Fibroblast of skin of right quadriceps (primary cell): ENCODE measurements around the gene MKI67.

Source experiments
- DNase-seq: peaks from one replicate; pipeline ENCODE4 v3.0.0-alpha.2; 2013

Gene MKI67

DNA sequence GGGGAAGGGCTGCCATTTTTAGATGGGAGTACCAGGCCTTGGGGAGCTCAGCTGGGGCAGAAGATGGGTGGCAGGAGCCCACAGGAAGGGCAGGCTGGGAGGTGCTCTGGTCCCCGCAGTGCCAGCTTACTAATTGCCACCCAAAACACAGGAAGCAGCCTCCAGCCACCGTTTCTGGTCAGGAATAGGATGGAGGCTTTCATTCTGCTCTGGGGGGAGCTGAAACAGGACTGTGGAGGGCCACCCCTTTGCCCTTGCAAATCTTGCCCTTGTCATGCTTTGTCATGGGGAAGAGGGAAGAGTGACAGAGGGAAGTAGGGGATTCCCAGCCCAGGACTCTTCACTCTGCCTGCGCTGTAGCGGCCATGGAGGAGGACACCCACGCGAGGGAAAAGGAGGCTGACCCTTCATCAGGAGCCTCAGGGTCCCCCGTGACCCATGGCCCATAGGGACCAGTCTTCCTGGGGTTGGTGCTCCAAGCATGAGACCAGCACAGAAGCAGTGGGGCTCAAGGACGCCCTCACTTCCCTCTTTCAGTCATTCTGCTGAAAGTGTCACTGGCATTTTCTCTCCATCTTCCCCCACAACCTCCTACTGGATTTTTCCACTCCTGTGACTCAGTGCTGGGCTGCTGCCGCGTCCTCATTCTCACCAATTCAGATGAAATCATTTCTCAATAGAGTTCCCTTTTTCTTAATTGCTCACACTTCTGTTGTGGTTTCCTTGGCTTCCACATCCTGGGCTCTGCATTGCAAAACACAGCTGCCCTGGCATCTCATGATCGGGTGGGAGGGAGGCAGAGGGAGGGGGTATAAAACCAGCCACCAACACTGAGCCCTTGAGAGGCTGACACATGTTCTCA lies 61.9 kb downstream of the MKI67 start:
- peak; percentile 82 for DNase-seq

DNA sequence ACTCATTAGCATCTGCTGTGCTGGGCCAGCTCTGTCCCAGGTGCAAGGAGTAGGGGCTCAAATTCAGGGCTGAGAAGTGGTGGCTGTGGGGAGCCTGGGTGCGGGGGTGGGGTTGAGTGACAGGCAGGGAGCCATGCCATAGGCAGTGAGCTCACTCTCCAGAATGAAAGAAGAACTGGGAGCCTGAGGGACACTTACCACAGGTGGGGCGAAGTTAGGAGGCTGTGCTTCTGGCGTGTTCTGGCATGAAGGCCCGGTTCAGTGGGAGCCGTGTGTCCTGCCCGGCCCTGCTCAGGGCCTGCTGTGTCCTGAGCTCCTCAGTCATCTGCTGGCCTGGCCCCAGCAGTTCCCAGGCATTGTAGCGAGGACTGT lies 62.5 kb downstream of the MKI67 start:
- DNase-seq, result no peak

DNA sequence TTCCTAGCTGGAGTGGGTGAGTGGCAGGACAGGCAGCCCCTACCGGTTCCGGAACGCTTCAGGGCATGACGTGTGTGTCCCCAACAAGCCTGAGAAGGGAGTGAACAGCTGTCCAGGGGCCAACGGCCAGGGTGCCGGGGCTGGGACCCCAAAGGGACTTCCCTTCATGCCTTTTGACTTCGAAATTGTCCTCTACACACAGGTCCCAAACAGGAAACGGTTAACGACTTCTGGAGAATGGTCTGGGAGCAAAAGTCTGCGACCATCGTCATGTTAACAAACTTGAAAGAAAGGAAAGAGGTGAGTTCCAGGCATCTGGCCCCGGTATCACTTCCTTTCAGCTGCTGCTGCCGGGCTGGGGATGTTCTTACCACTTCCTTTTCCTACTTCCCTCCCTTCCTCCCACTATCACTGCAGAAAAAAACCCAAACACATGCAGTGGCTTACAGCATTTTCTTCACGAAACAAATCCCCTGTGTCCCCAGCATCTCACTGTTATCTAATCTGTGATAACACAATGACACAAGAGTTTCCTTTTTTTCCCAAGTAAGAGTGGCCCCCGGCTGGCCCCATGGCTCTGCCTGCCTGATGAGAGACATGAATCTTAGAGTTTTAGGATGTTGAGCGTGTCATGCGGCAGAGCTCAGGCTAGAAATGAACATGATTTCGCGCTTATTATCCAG lies 63.2 kb downstream of the MKI67 start:
- DNase-seq, result no peak

DNA sequence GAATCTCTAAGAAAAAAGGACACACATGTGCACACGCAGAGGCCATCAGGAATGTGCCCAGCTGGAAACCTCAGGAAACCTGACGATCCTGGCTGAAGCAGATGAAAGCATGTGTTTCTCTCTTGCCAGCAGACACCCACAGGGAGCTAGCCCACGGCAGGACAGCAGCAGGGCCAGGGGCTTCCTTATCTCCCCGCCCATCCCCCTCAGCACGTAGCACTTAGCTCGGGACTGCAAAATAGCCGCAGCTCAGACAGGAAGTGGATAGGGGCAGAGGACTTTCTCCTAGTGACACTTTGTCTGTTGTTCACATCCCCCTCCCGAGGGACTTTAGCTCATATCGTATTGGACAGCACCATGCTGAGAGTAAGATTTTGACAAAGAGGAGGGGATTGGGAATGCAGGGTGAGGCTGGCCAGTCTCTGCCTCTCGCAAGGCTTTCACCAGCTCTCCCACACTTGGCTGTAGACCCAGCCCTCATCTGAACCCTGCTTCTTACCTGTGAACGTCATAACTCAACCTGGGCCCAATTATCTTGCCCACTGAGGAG lies 63.8 kb downstream of the MKI67 start:
- DNase-seq, result no peak

DNA sequence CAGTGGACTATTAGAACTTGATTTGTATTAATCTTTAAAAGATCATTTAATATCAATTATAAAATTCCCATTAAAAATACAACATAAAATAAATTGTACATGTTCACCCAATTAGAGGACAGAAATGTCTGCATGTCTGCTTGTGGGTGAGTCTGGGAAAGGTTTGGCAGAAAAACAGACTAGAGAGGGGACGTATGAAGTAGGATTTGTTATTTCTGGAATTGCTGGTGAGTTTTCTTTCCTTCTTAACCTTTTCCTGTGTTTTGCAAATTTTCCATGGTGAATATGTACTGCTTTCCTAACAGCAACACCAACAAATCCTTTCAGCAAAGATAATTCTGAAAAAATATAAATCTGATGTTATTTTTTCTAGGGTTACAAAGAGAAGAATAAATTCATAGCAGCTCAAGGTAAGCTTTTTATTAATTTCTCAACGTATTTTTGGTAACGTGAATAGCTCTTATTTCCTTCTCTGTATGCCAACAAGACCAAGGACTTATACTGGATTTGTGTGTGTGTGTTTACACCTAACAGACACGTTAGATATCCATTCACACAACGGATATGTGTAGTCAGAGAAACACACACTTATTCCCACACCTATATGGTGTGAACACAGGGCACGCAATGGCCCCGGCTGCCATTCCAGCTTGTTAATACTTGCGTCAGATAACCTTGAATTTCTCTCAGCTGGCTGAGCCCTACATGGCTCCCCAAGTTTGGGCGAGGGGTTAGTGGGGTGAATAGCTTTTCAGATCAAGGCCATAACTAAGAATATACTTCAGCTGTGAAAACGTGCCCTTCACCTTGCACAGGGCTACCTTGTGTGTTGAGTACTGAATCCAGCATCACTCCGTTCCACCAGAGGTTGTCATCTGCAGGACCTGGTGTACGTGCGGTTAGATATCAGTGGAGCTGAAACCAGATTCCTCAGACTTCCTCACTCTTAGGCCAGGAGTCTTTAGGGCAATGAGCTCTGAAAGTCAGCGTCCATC lies 64.6 kb downstream of the MKI67 start:
- no peak for DNase-seq

DNA sequence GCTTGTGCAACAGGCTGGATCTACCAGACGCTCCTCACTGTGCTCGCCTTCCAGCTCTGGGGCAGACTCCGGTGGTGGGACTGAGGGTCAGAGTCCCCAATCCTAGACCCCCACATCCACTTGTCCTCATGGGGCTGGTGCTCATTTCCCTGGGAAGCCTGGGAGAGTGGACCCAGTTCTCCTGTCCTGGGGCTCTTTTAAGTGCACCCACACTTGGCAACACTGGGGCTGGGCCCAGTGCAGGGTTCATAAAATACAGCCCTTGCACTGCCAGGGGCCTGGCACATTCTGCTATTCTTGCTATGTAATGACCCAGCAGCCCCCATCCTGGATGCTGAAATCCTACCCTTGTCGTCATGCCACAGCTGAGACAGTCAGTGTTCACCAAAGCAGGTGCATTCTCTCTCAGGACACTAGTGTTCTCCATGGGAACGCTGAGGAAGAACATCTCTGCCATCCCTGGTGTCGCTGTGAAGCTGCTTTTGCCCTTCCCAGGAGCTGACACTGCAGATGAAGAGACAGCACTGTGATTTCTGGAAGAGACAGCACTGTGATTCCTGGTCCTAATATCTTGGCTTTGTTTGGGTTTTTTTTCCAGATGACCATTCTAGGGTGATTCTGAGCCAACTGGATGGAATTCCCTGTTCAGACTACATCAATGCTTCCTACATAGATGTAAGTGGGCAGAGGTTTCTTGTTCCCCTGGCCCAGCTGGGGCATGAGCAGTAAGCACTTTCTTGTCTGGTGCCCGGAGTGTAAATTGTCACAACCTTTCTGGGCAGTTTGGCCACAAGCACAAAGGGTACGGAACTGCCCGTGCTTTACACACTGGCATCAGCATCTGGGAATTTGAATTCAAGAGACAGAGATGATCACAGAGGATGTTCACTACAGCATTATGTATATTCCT lies 65.6 kb downstream of the MKI67 start:
- no peak for DNase-seq

DNA sequence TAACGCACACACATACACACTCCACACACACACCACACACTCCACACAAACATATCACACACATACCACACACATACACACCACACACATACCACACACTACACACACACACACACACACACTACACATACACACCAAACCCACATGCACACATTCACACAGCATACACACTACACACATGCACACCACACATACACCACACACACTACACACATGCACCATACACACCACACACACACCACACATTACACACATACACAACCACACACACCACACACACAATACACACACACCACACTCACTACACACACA lies 66.3 kb downstream of the MKI67 start:
- no peak for DNase-seq

DNA sequence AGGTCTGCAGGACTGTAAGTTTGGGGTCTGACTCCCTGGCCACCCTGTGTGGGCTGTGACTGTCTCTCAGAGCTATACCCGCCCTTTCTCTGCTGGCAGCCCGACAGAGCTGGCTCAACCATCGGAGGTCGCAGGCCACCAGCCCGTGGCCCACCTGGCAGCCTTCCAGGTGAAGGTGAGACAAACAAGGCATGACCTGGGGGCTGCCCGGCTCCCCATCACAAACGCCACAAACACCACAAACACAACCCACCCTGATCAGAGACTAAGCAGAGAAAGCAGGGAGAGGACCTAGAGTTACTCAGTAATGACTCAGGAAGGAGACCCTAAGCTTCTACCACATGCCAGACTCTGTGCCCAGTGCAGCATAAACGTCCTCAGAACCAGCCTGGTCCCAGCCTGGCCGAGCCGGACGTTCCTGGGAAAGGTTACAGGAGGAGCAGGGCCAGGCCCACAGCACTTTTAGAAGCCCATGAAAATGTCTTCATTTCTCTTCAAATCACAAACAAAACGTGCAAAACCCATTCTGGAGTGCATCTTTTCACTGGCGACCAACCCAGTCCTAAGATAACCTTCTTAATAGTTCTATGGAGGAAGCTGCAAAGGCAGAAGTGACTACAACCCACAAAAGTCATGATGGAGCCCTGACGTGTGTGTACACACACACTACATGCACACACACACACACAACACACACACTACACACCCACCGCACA lies 66.8 kb downstream of the MKI67 start:
- DNase-seq, result no peak

DNA sequence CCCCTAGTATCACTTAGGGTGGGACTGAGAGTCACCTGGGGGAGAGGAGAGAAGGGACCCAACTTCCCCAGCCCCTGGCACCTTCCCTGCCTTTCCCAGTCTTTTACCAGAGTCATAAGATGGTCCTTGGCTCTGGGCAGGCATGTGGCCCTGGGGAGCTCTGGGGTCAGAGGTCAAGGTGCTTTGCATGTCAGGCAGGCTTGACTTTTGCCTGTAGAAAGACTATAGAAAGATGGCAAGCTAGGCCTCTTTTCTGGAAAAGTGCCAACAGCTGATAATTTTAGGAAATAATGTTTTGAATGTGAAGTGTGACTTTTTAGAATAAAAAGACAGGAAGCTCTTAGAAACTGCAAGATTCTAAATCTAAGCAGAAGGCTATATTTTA lies 67.5 kb downstream of the MKI67 start:
- DNase-seq, result no peak

DNA sequence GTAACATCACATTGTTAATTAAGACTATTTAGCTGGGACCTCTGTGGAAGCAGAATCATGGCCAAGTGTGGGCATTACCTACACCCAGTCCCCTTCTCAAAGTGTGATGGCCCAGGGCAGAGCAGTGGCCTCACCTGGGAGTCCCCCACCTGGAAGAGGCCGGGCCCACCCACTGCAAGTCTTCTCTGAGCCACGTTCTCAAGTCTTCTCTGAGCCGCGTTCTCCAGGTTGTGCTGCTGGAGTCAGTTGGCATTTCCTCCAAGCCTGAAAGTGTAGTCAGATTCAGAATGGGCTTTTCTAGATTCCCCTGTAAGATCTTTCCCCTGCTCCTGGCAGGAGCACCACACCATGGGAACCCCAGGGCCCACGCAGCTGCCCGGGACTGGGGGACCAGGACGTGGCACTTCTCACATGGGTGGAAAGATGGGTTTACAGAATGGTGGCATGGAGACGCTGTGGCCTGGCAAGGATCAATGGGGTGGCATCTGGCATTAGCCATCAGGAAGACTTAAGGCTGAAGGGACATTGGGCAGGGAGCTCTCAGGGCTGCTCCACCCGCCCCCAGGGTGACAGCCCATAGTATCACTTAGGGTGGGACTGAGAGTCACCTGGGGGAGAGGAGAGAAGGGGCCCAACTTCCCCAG lies 68.0 kb downstream of the MKI67 start:
- DNase-seq, result no peak

DNA sequence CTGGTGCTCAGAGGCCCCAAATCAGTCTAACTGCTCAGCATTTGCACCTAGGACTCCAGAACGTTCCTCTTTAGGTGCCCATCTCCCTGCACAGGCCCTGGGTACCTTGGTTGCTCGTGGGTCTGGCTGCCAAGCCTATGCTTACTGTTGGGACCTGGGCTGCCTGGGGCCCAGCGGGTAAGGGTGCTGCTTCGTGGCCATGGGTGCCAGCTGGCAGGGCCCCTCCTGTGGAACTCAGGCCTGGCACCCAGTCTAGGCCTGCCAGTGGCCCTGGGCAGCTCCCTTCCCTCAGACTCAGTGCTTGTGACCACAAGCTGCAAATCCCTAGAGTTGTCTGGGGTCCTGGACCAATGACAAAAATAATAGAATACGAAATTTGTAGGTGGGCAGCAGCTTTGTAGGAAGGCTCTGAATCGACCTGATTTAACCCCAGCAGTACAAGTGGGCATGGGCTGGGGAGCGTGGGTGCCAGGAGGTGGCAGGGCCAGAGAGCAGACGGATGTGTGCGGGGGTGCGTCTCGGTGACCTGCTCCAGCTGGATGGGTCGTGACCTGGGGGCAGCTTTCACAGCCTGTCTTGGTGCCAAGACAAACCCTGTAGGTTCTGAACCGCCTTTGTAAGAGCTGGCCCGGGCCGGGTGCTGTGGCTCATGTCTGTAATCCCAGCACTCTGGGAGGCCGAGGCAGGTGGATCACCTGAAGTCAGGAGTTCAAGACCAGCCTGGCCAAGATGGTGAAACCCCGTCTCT lies 69.7 kb downstream of the MKI67 start:
- DNase-seq, result no peak

DNA sequence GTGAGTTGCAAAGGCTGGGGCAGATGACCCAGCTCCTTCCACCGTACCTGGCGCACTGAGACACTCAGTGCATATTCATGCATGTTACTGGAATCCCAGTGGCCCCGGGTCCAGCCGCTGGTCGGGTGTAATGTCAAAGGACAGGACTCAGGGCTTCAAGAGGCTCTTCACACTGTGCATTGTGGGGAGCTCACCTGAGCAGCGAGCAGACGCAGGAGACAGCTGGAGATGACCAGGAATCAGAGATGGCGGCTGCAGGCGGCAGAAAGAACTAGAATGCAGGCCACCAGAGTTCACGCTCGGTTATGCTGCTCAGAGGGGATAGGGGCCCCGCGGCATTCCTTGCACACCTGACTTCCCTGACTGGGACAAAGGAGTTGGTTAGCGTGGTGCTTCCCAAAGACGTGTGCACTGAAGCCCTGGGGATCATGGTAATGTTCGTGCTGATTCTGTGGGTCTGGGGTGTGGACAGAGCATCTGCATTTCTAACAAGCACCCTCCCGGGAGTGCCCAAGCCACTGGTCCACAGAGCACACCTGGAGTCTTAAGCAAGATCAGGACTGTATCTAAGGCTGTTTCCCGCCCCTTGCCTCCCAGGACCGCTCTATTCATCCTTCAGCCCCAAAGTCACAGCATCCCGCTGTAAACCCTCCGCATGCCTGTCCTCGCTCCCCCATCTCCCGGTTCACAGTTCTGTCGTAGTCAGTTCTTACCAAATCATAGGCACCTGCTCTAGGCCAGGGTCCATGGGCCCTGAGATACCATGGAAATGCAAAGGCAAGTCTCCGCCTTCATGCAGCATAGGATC lies 71.0 kb downstream of the MKI67 start:
- DNase-seq, result no peak

DNA sequence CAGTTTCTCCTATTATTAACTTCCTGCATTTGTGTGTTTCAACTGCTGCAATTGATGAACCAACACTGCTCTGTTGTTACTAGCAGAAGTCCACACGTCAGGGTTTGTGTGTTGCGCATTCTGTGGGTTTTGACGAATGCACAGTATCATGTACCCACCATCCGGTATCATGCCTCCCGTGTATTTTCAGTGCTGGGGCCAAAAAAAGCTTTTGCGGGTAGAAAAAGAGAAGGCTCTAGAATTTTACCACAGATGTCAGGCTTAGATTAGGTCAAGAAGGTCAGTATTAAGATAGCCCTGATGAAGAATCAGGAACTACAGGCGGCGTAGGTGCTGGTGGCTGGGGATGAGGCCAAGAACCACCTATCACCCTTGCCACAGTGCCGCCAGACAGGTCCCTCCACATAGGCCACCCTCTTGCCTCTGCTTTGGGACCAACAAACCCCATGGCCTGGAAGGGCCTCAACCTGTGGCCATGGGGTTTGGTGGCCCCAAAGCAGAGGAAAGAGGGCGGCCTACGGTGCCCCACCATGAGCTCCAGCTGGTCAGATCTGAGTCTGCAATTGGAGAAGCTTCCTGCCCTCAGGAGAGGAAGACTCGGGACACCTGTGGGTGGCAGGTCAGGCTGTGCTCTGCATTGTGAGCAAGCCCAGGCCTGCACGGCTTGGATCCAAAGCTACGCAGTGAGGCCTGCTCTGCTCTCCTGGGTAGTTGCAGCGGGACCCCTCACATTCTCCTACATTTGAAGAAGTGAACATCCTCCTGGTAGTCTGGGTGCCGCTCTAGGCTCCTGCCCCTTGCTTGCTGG lies 71.9 kb downstream of the MKI67 start:
- DNase-seq, result no peak

DNA sequence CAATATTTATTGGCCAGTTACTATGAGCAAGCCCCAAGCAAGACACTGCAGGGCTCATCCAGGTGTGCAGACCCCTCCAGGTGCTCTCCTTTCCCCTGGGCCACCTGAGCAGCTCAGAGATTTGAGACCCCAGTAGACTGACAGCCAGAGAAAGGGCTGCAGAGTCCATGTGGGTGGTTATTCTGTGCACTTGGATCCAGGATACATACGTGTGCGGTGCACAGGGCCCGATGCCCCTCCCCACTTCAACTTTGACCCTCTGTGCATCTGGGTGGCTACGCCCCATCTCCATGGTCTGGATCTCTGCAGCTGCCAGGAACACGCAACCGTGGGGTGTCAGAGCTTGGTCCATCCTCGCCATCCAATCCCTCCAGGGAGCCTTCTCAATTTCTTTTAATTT lies 72.9 kb downstream of the MKI67 start:
- no peak for DNase-seq

DNA sequence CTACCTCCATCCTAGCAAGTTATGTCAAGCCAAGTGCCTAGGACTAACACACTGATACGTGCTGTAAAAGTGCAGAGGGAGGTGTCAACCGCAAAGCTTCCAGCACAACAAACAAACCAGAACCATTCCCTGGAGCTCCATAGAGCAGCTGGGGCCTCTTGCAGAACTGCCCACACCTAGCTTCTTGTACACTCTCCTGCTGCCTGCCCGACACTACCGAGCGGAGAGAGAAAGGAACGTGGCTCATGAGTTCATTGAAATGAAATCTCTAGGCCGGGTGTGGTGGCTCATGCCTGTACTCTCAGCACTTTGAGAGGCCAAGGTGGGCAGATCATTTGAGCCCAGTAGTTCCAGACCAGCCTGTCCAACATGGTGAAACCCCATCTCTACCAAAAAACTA lies 73.5 kb downstream of the MKI67 start:
- no peak for DNase-seq

DNA sequence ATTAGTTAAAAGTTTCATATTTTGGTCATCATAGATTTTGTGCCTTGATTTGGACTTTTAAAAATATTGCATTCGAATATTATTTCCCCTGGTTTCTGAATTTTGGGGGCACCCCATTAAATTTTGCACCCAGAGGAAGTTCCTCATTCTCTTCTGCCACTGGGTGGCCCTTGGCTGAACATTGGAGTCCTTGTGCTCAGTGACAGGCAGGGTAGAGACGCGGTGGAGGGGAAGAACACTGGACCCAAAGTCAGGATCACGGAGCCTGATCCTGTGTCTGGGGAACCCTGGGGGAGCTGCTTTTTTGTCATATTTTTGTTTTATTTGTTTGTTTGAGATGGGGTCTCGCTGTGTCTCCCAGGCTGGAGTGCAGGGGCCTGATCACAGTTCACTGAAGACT lies 74.7 kb downstream of the MKI67 start:
- DNase-seq, result no peak

DNA sequence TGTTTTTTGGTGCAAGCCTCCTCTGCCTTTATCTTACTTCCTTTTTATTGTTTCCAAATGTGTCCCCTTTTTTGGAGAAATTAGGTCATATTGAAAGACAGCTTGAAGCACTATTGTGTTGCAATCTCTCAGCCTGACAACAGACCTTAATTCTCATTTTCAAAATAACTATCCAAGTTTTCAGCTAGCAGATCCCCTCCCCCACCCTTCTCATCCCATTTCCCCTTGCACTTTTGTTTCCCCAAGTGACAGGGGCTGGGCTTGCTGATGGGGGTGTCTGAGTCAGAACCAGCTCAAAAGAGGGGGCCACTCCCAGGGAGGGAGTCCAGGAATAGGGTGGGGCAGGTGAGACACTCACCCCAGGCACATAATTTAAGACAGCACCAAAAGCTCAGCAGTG lies 75.3 kb downstream of the MKI67 start:
- no peak for DNase-seq

DNA sequence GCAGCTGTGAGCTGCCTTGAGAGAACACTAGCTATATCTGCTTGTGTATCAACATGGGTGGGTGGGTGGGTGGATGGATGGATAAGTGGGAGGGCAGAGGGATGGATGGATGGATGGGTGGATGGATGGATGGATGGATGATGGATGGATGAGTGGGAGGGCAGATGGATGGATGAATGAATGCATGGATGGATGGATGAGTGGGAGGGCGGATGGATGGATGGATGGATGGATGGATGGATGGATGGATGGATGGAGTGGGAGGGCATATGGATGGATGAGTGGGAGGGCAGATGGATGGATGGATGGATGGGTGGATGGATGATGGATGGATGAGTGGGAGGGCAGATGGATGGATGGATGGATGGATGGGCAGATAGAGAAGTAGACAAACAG lies 76.1 kb downstream of the MKI67 start:
- DNase-seq, result no peak
